ENCODE measurements around the gene UBASH3B.

UBASH3B gene

GRCh38 chr11:122731500-122731913 lies 76.0 kb downstream of the UBASH3B start:
- Histone ChIP-seq H3K27me3 (ENCODE audit: low read depth, low read length) (0 out of 2 replicates have a peak, but pooled peaks cover 2% of the 10 kb centered on the region), H2AFZ (ENCODE audit: low read depth, low read length) (no peak overlapping the region), H3K27ac (ENCODE audit: low read length) (no peak overlapping the region), H3K4me3 (ENCODE audit: low read length) (no peak overlapping the region), H3K4me2 (ENCODE audit: low read length) (no peak overlapping the region), H3K4me1 (ENCODE audit: low read length) (peaks cover 30% of the 10 kb centered on the region), H3K79me2 (ENCODE audit: low read length) (no peaks in the 10 kb centered on the region), H3K9me3 (ENCODE audit: insufficient read depth, low read length) (no peaks in the 10 kb centered on the region), H3K36me3 (replicated peaks; ENCODE audit: low read depth, low read length) (no peaks in the 10 kb centered on the region), H3K9ac (ENCODE audit: low read length) (no peak overlapping the region), H4K20me1 (ENCODE audit: insufficient read depth, low read length) (no peaks in the 10 kb centered on the region)
- TF ChIP-seq EZH2phosphoT487 (IDR thresholded peaks at IDR 0.05; ENCODE audit: low read depth) (no peak), CTCF (IDR thresholded peaks at IDR 0.05; ENCODE audit: low read depth, low read length) (no peak)

DNA sequence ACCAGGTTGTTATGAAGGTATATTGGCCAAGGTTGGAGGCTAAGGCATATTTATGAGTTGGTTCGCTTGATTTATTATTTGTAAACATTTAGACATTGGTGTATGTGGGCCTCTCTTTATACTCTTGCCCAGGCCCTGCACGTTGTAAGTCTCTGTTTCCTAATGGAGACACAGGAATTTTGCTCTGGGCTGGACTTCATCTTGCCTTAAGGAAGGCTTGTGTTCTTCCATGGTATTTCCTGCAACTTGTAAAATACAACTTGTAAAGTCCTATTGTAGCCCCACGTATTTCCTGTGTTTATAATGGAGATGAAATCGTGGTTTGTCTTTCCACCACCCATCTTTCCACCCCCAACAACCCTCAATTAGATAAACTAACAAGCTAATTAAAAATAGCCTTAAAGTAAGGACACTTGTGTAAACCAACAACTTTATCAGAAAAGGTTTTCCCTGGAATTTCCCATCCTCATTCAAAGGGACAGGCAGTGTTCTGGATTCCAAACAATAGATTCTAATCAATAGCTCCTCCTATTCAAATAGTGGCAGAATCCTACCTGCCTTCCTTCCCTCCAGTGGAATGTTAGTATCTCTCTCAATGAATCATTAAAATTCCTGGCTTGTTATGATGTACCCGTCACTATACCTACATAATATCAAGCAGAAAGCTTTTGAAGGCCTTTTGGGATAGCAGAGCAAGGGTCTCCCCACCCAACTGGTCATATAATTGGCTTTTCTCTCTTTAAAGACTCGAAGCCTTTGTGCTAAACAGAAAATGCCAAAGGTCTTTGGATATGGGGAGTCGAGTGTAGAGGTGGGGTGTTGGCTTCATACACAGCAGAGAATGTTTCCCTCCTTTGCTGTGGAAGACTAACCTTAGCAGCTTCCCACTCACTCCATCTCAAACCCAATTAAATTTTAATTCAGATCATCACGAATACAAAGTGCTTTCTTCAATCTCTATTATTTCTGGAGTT lies 77.1 kb downstream of the UBASH3B start:
- Histone ChIP-seq H4K20me1 (ENCODE audit: insufficient read depth, low read length) (no peaks in the 10 kb centered on the region), H3K9me3 (ENCODE audit: insufficient read depth, low read length) (no peaks in the 10 kb centered on the region), H2AFZ (ENCODE audit: low read depth, low read length) (no peak overlapping the region), H3K4me3 (ENCODE audit: low read length) (no peak overlapping the region), H3K27me3 (ENCODE audit: low read depth, low read length) (peaks cover 4% of the 10 kb centered on the region), H3K79me2 (ENCODE audit: low read length) (no peaks in the 10 kb centered on the region), H3K9ac (ENCODE audit: low read length) (no peak overlapping the region), H3K4me1 (ENCODE audit: low read length) (peaks cover 24% of the 10 kb centered on the region), H3K36me3 (replicated peaks; ENCODE audit: low read depth, low read length) (no peaks in the 10 kb centered on the region), H3K4me2 (ENCODE audit: low read length) (no peak overlapping the region), H3K27ac (ENCODE audit: low read length) (no peak overlapping the region)
- TF ChIP-seq CTCF (IDR thresholded peaks at IDR 0.05; ENCODE audit: low read depth, low read length) (no peak), EZH2phosphoT487 (IDR thresholded peaks at IDR 0.05; ENCODE audit: low read depth) (no peak)

DNA sequence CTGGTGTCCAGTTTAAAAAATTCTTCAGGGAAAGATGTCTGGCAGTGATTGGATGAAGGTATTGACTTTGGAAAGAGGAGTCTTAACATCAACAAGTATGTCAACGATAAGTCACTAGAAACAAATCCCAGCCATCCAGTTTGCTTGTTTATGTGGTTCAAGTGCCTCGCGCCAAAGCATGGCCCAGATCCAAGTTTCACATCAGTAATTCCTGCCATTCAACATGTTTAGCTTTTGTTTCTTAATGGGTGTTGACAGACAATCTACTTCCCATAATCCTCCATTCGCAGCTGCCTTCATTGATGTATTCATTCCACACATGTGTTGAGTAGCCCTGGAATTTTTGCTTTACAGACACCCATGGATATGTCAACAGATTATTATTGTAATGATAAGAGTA lies 77.8 kb downstream of the UBASH3B start:
- Histone ChIP-seq H3K79me2 (ENCODE audit: low read length) (no peaks in the 10 kb centered on the region), H3K9me3 (ENCODE audit: insufficient read depth, low read length) (no peaks in the 10 kb centered on the region), H3K27ac (ENCODE audit: low read length) (no peak overlapping the region), H4K20me1 (ENCODE audit: insufficient read depth, low read length) (no peaks in the 10 kb centered on the region), H3K9ac (ENCODE audit: low read length) (no peak overlapping the region), H3K4me1 (ENCODE audit: low read length) (peaks cover 18% of the 10 kb centered on the region), H3K27me3 (ENCODE audit: low read depth, low read length) (peaks cover 11% of the 10 kb centered on the region), H3K4me2 (ENCODE audit: low read length) (no peak overlapping the region), H2AFZ (ENCODE audit: low read depth, low read length) (no peak overlapping the region), H3K4me3 (ENCODE audit: low read length) (no peak overlapping the region), H3K36me3 (replicated peaks; ENCODE audit: low read depth, low read length) (no peaks in the 10 kb centered on the region)
- no peak for TF ChIP-seq EZH2phosphoT487 (IDR thresholded peaks at IDR 0.05; ENCODE audit: low read depth)
- no peak for TF ChIP-seq CTCF (IDR thresholded peaks at IDR 0.05; ENCODE audit: low read depth, low read length)

DNA sequence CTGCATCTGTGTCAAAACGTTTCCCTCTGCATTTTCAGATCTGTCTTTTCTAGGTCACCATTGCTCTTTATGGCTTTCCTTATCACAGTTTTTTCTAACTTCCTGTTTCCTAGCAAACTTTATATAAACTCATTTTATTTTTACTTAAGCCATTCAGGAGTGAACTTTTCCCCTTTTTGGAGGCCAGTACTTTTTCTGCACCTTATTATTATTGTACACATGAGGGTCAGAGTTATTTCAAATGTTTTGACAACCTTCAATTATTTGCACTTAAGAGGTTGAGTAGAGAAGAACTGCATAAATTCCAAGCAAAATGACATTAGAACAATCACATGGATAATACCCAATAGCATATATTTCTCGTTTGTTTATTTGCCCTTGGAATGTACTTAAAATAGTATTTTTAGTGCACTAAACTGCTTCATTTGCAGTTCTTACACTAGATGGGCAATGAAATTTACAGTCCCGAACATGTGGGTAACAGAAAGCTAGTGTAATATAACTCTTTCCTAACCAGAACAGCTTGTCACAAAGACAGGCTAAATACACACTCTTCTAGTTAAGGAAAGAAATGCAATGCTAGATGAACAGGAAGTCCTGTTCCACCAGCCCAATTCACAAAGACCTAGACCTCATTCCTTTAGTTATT lies 79.5 kb downstream of the UBASH3B start:
- H3K36me3 ChIP-seq (replicated peaks; ENCODE audit: low read depth, low read length) = no peaks in the 10 kb centered on the region
- H2AFZ ChIP-seq (ENCODE audit: low read depth, low read length) = no peak overlapping the region
- no peak overlapping the region for H3K27ac ChIP-seq (ENCODE audit: low read length)
- H3K4me3 ChIP-seq (ENCODE audit: low read length) = no peak overlapping the region
- H3K9ac ChIP-seq (ENCODE audit: low read length) = no peak overlapping the region
- no peaks in the 10 kb centered on the region for H3K79me2 ChIP-seq (ENCODE audit: low read length)
- H3K27me3 ChIP-seq (ENCODE audit: low read depth, low read length) = peaks cover 24% of the 10 kb centered on the region
- TF ChIP-seq CTCF (IDR thresholded peaks at IDR 0.05; ENCODE audit: low read depth, low read length) = no peak
- TF ChIP-seq EZH2phosphoT487 (IDR thresholded peaks at IDR 0.05; ENCODE audit: low read depth) = no peak
- peaks cover 15% of the 10 kb centered on the region for H3K4me1 ChIP-seq (ENCODE audit: low read length)
- no peaks in the 10 kb centered on the region for H3K9me3 ChIP-seq (ENCODE audit: insufficient read depth, low read length)
- no peak overlapping the region for H3K4me2 ChIP-seq (ENCODE audit: low read length)
- no peaks in the 10 kb centered on the region for H4K20me1 ChIP-seq (ENCODE audit: insufficient read depth, low read length)
